GM19463 (cell line): Measurements from ENCODE around the gene PIP5K1A.
"Not testable (repeated sequence)": the region's sequence is repeated elsewhere in the genome, so short reads cannot be mapped to it uniquely, and the experiment has no call there.

ENCODE experiments used
- ATAC-seq: cut with Tn5 transposase; IDR thresholded peaks from one replicate; pipeline ENCODE4 v1.9.1; 2021; ENCODE audit warnings: mild to moderate bottlenecking, moderate library complexity; ENCODE audit not compliant: unreplicated experiment

PIP5K1A gene

DNA sequence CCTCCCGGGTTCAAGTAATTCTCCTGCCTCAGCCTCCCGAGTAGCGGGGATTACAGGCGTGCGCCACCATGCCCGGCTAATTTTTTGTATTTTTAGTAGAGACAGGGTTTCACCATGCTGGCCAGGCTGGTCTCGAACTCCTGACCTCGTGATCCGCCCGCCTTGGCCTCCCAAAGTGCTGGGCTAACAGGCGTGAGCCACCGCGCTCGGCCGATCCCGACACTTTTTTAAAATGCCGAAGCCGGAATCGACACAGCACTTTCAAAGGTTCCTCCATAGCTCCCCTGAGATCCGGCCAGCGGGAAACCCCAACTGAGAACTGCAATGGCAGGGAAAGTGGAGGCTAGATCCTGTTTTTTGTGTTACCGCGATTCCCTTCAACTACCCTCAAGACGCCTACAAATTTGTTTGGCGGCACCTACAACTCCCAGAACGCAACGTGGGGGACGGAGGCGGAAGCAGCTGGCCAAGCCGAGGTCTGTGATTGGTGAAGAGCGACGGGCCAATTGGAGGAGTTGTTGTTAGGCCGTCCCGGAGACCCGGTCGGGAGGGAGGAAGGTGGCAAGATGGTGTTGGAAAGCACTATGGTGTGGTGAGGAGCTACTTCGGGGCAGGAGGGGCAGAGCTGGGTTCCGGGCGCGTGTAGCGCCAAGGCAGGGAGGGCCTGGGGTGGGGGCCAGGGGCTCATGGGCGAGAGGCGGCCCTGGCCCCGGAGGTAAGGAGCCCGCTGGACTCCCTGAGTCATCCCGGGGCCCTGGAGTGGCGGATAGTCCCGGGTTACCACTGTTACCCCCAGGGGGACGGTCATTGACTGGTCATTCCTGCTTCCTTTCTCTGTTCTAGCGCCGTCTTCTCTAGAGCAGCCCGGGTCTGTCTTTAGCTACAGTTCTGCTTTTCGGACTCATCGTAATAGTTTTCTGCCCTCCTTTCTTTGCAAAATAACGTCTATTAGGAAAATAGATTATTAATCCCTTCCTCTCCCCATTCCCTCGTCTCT lies 56.2 kb downstream of the PIP5K1A start, which contains the start of gene PSMD4:
TSS of gene PSMD4 (plus strand) at position 518 of the 997 bp plus-strand sequence. CDS start at position 567, 49 bp downstream.
- peak; percentile 95 for ATAC-seq

- ATAC-seq: no peak
Observed at GRCh38 chr1:151255381-151255780, 57.0 kb downstream of the PIP5K1A start.

- no peak for ATAC-seq
Observed at GRCh38 chr1:151259351-151259750, 61.0 kb downstream of the PIP5K1A start.

GRCh38 chr1:151265446-151266236 lies 67.3 kb downstream of the PIP5K1A start:
- ATAC-seq: no peak

DNA sequence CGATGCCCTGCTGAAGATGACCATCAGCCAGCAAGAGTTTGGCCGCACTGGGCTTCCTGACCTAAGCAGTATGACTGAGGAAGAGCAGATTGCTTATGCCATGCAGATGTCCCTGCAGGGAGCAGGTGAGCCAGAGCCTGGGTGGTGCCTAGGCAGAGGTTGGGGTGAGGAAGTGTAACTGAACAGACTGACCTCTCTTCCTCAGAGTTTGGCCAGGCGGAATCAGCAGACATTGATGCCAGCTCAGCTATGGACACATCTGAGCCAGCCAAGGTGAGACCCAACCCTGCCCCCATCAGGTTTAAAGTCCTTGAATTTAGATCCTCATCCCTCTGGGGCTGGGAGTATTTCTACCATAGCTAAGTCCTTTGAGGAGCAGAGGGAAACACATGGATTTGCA lies 68.0 kb downstream of the PIP5K1A start:
- no peak for ATAC-seq

DNA sequence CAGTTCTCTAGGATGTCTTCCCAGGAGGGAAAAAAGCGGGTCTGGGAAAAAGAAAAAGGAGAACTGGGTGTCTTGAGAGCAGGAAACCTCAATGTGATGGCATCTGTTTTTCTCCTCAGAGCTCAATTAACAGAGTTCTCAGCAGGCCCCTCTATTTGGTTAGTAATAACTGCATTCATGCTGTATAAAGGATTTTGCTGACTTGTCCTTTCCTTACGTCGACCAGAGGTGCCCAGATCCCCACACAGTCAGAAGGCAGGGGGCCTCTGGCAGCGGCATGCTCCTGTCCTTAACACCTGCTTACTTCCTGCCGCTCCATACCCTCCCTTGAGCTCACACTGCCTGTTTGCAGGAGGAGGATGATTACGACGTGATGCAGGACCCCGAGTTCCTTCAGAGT lies 68.5 kb downstream of the PIP5K1A start:
- ATAC-seq: no peak

- no peak for ATAC-seq
Observed at GRCh38 chr1:151267760-151268159, 69.4 kb downstream of the PIP5K1A start.

DNA sequence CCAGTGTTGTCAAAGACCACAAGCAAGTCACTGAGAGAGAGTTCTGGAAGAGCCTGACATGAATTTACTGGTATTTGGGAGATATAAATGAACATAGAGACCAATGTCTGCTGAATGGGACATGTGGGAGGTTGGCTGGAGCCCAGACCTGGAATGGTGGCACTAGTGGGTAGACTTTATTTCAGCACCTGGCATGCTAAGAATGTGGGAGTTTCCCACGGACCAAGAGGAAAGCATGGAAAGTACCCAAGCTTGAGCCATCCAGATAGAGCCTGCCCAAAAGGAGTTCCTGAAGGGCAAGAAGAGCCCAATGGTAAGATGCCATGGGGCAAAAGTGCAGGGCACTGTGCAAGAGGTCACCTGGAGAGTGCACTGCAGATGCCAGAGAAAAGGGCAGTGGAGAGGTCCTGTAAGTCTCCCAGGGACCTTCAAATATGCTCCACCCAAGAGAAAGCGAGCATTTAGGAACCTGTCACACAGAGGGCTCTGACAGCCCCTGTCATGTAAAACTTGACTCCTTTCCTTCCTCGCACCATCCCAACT lies 75.6 kb downstream of the PIP5K1A start:
- ATAC-seq: no peak

GRCh38 chr1:151275341-151275740 lies 77.0 kb downstream of the PIP5K1A start:
- ATAC-seq: not testable (repeated sequence)

- no peak for ATAC-seq
Observed at GRCh38 chr1:151277249-151277648, 78.9 kb downstream of the PIP5K1A start.

- peak; percentile 26 for ATAC-seq
Observed at GRCh38 chr1:151281225-151281968, 83.0 kb downstream of the PIP5K1A start.

DNA sequence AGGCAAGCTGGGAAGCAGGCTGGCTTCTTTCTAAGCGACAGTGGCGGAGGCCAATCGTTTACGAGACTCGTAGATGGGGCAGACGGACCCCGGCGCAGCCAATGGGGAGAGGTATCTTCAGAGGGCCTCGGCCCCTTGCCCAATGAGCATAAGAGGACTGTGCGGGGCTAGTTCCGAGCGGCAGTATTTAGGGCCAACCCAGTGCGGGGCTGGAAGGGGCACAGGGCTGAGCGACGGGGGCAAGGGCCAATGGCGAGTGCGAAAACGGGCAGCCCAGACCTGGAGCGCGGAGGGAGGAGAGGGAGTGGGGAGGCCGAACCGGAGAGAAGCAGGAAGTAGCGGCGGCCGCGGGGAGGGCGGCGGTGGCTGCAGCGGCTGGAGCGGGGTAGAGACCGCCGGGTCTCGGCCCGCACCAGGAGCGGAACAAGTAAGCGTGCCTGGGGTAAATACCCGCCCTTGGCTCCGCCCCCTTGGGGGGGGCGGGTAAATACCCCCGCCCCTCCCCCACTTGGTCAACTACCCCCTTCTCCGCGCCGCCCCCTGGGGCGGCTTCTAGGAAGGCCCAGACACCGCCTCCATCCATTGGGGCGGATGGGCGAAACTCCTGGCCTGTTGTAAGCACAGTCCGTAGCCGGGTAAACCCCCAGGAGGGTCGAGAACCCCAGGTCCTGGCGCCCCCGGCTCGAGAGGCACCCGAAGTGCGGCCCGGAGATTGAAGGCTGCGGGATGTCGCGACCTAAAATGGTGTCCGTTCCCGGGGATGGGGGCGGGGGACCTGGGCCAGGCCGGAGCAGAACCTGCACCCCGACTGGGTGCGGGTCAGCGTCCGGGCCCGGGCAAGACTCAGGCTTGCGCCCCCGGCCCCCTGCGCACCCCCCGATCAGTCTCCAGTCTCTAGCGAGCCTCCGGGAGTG lies 83.9 kb downstream of the PIP5K1A start, which contains the start of gene ZNF687:
TSS of gene ZNF687 (plus strand) at position 331 of the 914 bp plus-strand sequence. CDS start 3,993 bp downstream, outside the sequence.
- ATAC-seq: peak; percentile 87

DNA sequence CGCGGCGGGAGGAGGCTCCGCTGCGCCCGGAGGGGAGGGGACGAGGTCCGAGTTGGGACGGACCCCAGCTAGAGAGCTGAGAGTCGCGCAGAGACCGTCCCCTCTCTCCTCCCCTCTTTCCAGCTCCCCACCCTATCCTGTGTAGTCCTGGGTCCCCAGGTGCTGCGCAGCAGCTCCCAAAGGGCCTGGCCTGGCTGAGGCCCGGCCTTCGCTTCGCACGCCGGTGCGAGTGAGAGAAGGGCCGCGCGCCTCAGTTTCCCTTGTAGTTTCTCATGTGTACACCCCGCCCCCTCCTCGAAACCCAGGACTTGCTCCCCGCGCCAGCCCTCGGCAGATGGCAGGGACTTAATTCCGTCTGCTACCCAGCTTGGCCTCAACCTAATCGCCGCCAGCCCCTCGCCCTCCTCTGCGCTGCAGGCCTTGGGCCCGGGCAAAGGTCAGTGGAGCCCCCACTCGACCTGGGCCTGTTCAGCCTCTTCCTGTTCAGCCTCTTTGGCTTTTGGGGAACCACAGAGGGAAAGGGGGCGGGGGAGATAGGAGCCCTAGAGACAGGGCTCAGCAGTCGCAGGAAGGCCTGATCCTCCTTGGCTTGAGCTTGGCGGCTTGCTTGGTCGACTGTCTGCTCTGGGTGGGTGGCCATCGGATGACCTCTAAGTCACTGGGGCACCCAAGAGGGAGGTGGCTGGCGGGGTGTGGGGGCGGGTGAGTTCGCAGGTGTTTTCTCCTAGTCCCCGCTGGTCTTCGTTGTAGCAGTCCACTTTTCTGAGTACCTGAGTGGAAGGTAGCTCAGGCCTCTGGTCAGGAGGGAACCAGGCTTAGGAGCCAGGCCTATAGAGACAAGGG lies 84.8 kb downstream of the PIP5K1A start:
- ATAC-seq: no peak

DNA sequence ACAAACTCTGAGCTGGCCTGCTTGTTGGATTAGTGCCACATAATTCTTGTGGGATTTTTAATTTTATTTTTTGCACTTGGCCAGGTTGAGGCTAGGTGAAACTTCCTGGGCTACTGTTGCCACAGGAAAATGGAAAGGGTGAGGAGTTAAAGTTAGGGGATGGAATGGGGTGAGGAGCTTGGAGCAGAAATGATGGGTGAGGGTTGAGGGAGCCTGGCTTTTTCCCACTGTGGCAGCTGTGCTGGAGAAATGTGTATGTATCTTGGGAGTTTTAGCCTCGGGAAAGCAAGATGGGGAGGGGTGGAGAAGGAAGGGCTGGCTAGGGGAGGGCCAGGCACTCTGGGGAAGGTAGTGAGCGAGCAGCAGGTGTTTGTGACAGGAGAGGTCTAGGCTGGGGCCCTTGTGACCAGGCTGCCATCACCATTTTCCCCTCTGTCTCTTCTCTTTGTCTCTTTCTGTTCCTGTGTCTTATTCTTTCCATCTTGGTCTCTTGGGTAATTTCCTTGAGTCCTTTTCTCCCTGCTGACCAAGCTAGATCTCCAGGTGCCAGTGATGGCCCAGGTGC lies 85.7 kb downstream of the PIP5K1A start:
- ATAC-seq: no peak

- ATAC-seq: no peak
Observed at GRCh38 chr1:151286619-151287340, 88.4 kb downstream of the PIP5K1A start.

DNA sequence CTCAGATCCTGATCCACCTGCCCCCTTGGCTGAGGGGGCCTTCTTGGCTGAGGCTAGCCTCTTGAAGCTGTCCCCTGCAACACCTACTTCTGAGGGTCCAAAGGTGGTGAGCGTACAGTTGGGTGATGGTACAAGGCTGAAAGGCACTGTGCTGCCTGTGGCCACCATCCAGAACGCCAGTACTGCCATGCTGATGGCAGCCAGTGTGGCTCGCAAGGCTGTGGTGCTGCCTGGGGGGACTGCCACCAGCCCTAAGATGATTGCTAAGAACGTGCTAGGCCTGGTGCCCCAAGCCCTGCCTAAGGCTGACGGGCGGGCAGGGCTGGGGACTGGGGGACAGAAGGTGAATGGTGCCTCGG lies 89.0 kb downstream of the PIP5K1A start:
- no peak for ATAC-seq

DNA sequence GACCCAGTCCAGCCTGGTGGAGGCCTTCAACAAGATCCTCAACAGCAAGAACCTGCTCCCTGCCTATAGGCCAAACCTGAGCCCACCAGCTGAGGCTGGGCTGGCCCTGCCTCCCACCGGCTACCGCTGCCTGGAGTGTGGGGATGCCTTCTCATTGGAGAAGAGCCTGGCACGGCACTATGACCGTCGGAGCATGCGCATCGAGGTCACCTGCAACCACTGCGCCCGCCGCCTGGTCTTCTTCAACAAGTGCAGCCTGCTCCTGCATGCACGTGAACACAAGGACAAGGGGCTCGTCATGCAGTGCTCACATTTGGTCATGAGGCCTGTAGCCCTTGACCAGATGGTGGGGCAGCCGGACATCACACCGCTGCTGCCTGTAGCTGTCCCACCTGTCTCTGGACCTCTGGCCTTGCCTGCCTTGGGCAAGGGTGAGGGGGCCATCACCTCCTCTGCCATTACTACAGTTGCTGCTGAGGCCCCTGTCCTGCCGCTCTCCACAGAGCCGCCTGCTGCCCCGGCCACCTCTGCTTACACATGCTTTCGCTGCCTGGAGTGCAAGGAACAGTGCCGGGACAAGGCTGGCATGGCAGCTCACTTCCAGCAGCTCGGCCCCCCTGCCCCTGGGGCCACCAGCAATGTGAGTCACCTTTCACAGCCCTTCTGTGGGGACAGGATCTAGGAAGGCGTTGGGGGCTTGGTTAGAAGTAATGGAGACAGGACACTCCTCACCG lies 89.6 kb downstream of the PIP5K1A start:
- ATAC-seq: no peak
